NCI-H1436 treated with DMSO at 0.1 percent for 48 hours (cell line): ENCODE measurements around the gene CHKB.
"Not testable (repeated sequence)": the region's sequence is repeated elsewhere in the genome, so short reads cannot be mapped to it uniquely, and the experiment has no call there.

Experiments
- DNase-seq: peaks from one replicate; lab custom pipeline; 2025; lab: John Stamatoyannopoulos, UW

Gene CHKB

GRCh38 chr22:50548040-50548920, 34.4 kb downstream of the CHKB start:
- DNase-seq: no peak

- DNase-seq: no peak
Measured at GRCh38 chr22:50547263-50547985, 35.2 kb downstream of the CHKB start.

GRCh38 chr22:50546326-50547262, 36.1 kb downstream of the CHKB start:
- no peak for DNase-seq

- no peak for DNase-seq
Measured at GRCh38 chr22:50545522-50546325, 36.9 kb downstream of the CHKB start, which contains the start of gene KLHDC7B. Gene KLHDC7B (plus strand): TSS chr22:50545899. CDS start chr22:50546244, 345 bp downstream.

GRCh38 chr22:50544746-50545253, 37.8 kb downstream of the CHKB start:
- DNase-seq: no peak

GRCh38 chr22:50544078-50544745, 38.4 kb downstream of the CHKB start:
- DNase-seq: peak; percentile 16

- no peak for DNase-seq
Measured at GRCh38 chr22:50542416-50542927, 40.2 kb downstream of the CHKB start.

GRCh38 chr22:50541667-50542026, 41.0 kb downstream of the CHKB start:
- DNase-seq: not testable (repeated sequence)

- DNase-seq: no peak
Measured at GRCh38 chr22:50540381-50540780, 42.3 kb downstream of the CHKB start.

- no peak for DNase-seq
Measured at GRCh38 chr22:50537765-50538164, 44.9 kb downstream of the CHKB start.

- DNase-seq: no peak
Measured at GRCh38 chr22:50536226-50536625, 46.4 kb downstream of the CHKB start.

- no peak for DNase-seq
Measured at GRCh38 chr22:50535113-50535512, 47.5 kb downstream of the CHKB start.

GRCh38 chr22:50533856-50534711, 48.6 kb downstream of the CHKB start:
- not testable (repeated sequence) for DNase-seq

GRCh38 chr22:50532824-50533796, 49.5 kb downstream of the CHKB start:
- DNase-seq: no peak

GRCh38 chr22:50531962-50532674, 50.5 kb downstream of the CHKB start:
- DNase-seq: no peak

- no peak for DNase-seq
Measured at GRCh38 chr22:50531546-50531961, 51.1 kb downstream of the CHKB start.

- DNase-seq: peak; percentile 17
Measured at GRCh38 chr22:50530877-50531545, 51.6 kb downstream of the CHKB start.
